Central memory CD8-positive, alpha-beta T cell (primary cell): Measurements from ENCODE around the gene SHISAL2A.

Experiments
- ATAC-seq: fragments of 150-1000 bp; cut with Tn5 transposase; replicated peaks from 2 replicates; pipeline ENCODE4 v1.10.0; 2022; ENCODE audit warnings: mild to moderate bottlenecking, moderate FRiP score, moderate number of reproducible peaks; ENCODE audit not compliant: poor library complexity, severe bottlenecking; ENCODE audit errors: extremely low read depth
- DNase-seq, 2 donors: peaks; one replicate each; pipeline ENCODE4 v3.0.0; 2021; ENCODE audit warnings: low spot score in 2 of 2
- H3K27ac Mint-ChIP-seq: one replicate; pipeline ENCODE4 v1.8.0; 2022; ENCODE audit warnings: low read depth, mild to moderate bottlenecking, moderate library complexity, mixed read lengths
- H3K27me3 Mint-ChIP-seq: one replicate; pipeline ENCODE4 v1.8.0; 2022; ENCODE audit warnings: mixed read lengths
- H3K36me3 Mint-ChIP-seq: one replicate; pipeline ENCODE4 v1.8.0; 2022; ENCODE audit warnings: mild to moderate bottlenecking, moderate library complexity, mixed read lengths; ENCODE audit not compliant: insufficient read depth
- H3K4me1 Mint-ChIP-seq: one replicate; pipeline ENCODE4 v1.8.0; 2022; ENCODE audit warnings: mixed read lengths
- H3K4me3 Mint-ChIP-seq: one replicate; pipeline ENCODE4 v1.8.0; 2022; ENCODE audit warnings: mild to moderate bottlenecking, moderate library complexity, mixed read lengths
- H3K9me3 Mint-ChIP-seq: one replicate; pipeline ENCODE4 v1.8.0; 2022; ENCODE audit warnings: mixed read lengths

SHISAL2A gene

GRCh38 chr1:52632732-52633290, at the start of gene SHISAL2A:
Gene SHISAL2A (plus strand): TSS chr1:52633168. CDS start chr1:52633494, 326 bp downstream.
- Mint-ChIP-seq H3K9me3 (no peaks in the 10 kb centered on the region), H3K36me3 (peaks cover 31% of the 10 kb centered on the region), H3K27ac (peak within 1 kb of the TSS; percentile 98), H3K4me3 (peak within 1 kb of the TSS; percentile 89), H3K27me3 (no peaks in the 10 kb centered on the region), H3K4me1 (peaks cover 70% of the 10 kb centered on the region)
- DNase-seq (peak; percentile 32 to 41), ATAC-seq (peak; percentile 35)

- H3K27ac Mint-ChIP-seq: no peak overlapping the region
- no peak for ATAC-seq
Observed at GRCh38 chr1:52585474-52585873, 47.5 kb upstream of the SHISAL2A start.

GRCh38 chr1:52588027-52588426, 44.9 kb upstream of the SHISAL2A start:
- H3K4me1 Mint-ChIP-seq: no peaks in the 10 kb centered on the region
- DNase-seq: no peak
- H3K27ac Mint-ChIP-seq: no peak overlapping the region
- H3K4me3 Mint-ChIP-seq: no peak overlapping the region
- H3K27me3 Mint-ChIP-seq: no peaks in the 10 kb centered on the region
- ATAC-seq: no peak
- H3K9me3 Mint-ChIP-seq: no peaks in the 10 kb centered on the region
- H3K36me3 Mint-ChIP-seq: no peaks in the 10 kb centered on the region

More at GRCh38 chr1:52585474-52585873, 47.5 kb upstream of the SHISAL2A start:
- no peaks in the 10 kb centered on the region for H3K9me3 Mint-ChIP-seq
- H3K4me3 Mint-ChIP-seq: no peak overlapping the region
- no peaks in the 10 kb centered on the region for H3K4me1 Mint-ChIP-seq
- H3K27me3 Mint-ChIP-seq: no peaks in the 10 kb centered on the region
- H3K36me3 Mint-ChIP-seq: no peaks in the 10 kb centered on the region
- no peak for DNase-seq

- Mint-ChIP-seq H3K4me1 (no peaks in the 10 kb centered on the region), H3K27me3 (no peaks in the 10 kb centered on the region), H3K9me3 (no peaks in the 10 kb centered on the region), H3K36me3 (no peaks in the 10 kb centered on the region), H3K4me3 (no peak overlapping the region), H3K27ac (no peak overlapping the region)
- DNase-seq: no peak
- ATAC-seq: no peak
Observed at GRCh38 chr1:52588535-52588934, 44.4 kb upstream of the SHISAL2A start.

GRCh38 chr1:52590266-52590665, 42.7 kb upstream of the SHISAL2A start:
- no peaks in the 10 kb centered on the region for H3K9me3 Mint-ChIP-seq

GRCh38 chr1:52592637-52593323, 40.2 kb upstream of the SHISAL2A start:
- ATAC-seq (no peak), DNase-seq (no peak)
- H3K27ac Mint-ChIP-seq: no peak overlapping the region
- H3K36me3 Mint-ChIP-seq: peaks cover 2% of the 10 kb centered on the region
- no peaks in the 10 kb centered on the region for H3K9me3 Mint-ChIP-seq
- no peak overlapping the region for H3K4me3 Mint-ChIP-seq
- no peaks in the 10 kb centered on the region for H3K4me1 Mint-ChIP-seq
- H3K27me3 Mint-ChIP-seq: no peaks in the 10 kb centered on the region

More at GRCh38 chr1:52590266-52590665, 42.7 kb upstream of the SHISAL2A start:
- H3K27ac Mint-ChIP-seq: no peak overlapping the region
- H3K4me1 Mint-ChIP-seq: no peaks in the 10 kb centered on the region
- H3K4me3 Mint-ChIP-seq: no peak overlapping the region
- DNase-seq (no peak), ATAC-seq (no peak)
- H3K36me3 Mint-ChIP-seq: no peaks in the 10 kb centered on the region
- H3K27me3 Mint-ChIP-seq: no peaks in the 10 kb centered on the region

- DNase-seq (no peak), ATAC-seq (no peak)
- Mint-ChIP-seq H3K27ac (no peak overlapping the region), H3K36me3 (peaks cover 2% of the 10 kb centered on the region), H3K27me3 (no peaks in the 10 kb centered on the region), H3K9me3 (no peaks in the 10 kb centered on the region), H3K4me3 (no peak overlapping the region), H3K4me1 (no peaks in the 10 kb centered on the region)
Observed at GRCh38 chr1:52593495-52593894, 39.5 kb upstream of the SHISAL2A start.

- no peak overlapping the region for H3K27ac Mint-ChIP-seq
- peaks cover 2% of the 10 kb centered on the region for H3K36me3 Mint-ChIP-seq
- H3K27me3 Mint-ChIP-seq: no peaks in the 10 kb centered on the region
Observed at GRCh38 chr1:52595061-52595460, 37.9 kb upstream of the SHISAL2A start.

GRCh38 chr1:52597912-52598311, 35.1 kb upstream of the SHISAL2A start:
- no peaks in the 10 kb centered on the region for H3K27me3 Mint-ChIP-seq
- H3K27ac Mint-ChIP-seq: no peak overlapping the region
- ATAC-seq (no peak), DNase-seq (no peak)
- H3K4me3 Mint-ChIP-seq: no peak overlapping the region
- no peaks in the 10 kb centered on the region for H3K9me3 Mint-ChIP-seq
- peaks cover 15% of the 10 kb centered on the region for H3K4me1 Mint-ChIP-seq
- peaks cover 10% of the 10 kb centered on the region for H3K36me3 Mint-ChIP-seq

More at GRCh38 chr1:52595061-52595460, 37.9 kb upstream of the SHISAL2A start:
- Mint-ChIP-seq H3K4me3 (no peak overlapping the region), H3K4me1 (no peaks in the 10 kb centered on the region), H3K9me3 (no peaks in the 10 kb centered on the region)
- DNase-seq (no peak), ATAC-seq (no peak)

GRCh38 chr1:52598729-52599128, 34.2 kb upstream of the SHISAL2A start:
- DNase-seq: no peak
- no peak overlapping the region for H3K4me3 Mint-ChIP-seq
- no peak overlapping the region for H3K27ac Mint-ChIP-seq
- peaks cover 23% of the 10 kb centered on the region for H3K4me1 Mint-ChIP-seq
- no peaks in the 10 kb centered on the region for H3K27me3 Mint-ChIP-seq
- H3K36me3 Mint-ChIP-seq: peaks cover 12% of the 10 kb centered on the region
- H3K9me3 Mint-ChIP-seq: no peaks in the 10 kb centered on the region
- no peak for ATAC-seq

GRCh38 chr1:52599236-52599635, 33.7 kb upstream of the SHISAL2A start:
- Mint-ChIP-seq H3K4me1 (peaks cover 28% of the 10 kb centered on the region), H3K9me3 (no peaks in the 10 kb centered on the region), H3K27ac (no peak overlapping the region), H3K4me3 (no peak overlapping the region), H3K27me3 (no peaks in the 10 kb centered on the region), H3K36me3 (peaks cover 12% of the 10 kb centered on the region)
- DNase-seq (no peak), ATAC-seq (no peak)

- Mint-ChIP-seq H3K9me3 (no peaks in the 10 kb centered on the region), H3K36me3 (peaks cover 12% of the 10 kb centered on the region), H3K27me3 (no peaks in the 10 kb centered on the region), H3K27ac (no peak overlapping the region), H3K4me1 (peaks cover 33% of the 10 kb centered on the region), H3K4me3 (peak overlapping the region; percentile 88)
- DNase-seq (no peak), ATAC-seq (no peak)
Observed at GRCh38 chr1:52600533-52601179, 32.3 kb upstream of the SHISAL2A start.

GRCh38 chr1:52601519-52601918, 31.4 kb upstream of the SHISAL2A start:
- DNase-seq (no peak), ATAC-seq (no peak)
- peak overlapping the region; percentile 88 for H3K4me3 Mint-ChIP-seq
- H3K9me3 Mint-ChIP-seq: no peaks in the 10 kb centered on the region
- H3K36me3 Mint-ChIP-seq: peaks cover 16% of the 10 kb centered on the region
- no peaks in the 10 kb centered on the region for H3K27me3 Mint-ChIP-seq
- H3K27ac Mint-ChIP-seq: peak overlapping the region; percentile 88
- H3K4me1 Mint-ChIP-seq: peaks cover 42% of the 10 kb centered on the region
